HG03565 (cell line): ENCODE measurements around the gene OR1D2.
"Not testable (repeated sequence)": the region's sequence is repeated elsewhere in the genome, so short reads cannot be mapped to it uniquely, and the experiment has no call there.

Experiments used
- ATAC-seq: cut with Tn5 transposase; IDR thresholded peaks from one replicate; pipeline ENCODE4 v1.9.1; 2021; ENCODE audit warnings: mild to moderate bottlenecking, moderate library complexity; ENCODE audit not compliant: unreplicated experiment

Gene OR1D2

GRCh38 chr17:3104322-3104721 lies at the start of gene OR1D2:
OR1D2 (minus strand) TSS chr17:3104422; CDS start chr17:3092996, 11,426 bp downstream.
- ATAC-seq, result no peak

GRCh38 chr17:3137494-3137893 lies 33.3 kb upstream of the OR1D2 start:
- not testable (repeated sequence) for ATAC-seq

GRCh38 chr17:3127451-3127850 lies 23.2 kb upstream of the OR1D2 start, which contains the start of gene OR1G1:
OR1G1 (minus strand) TSS chr17:3127551; CDS start chr17:3127551, 0 bp downstream.
- no peak for ATAC-seq

DNA sequence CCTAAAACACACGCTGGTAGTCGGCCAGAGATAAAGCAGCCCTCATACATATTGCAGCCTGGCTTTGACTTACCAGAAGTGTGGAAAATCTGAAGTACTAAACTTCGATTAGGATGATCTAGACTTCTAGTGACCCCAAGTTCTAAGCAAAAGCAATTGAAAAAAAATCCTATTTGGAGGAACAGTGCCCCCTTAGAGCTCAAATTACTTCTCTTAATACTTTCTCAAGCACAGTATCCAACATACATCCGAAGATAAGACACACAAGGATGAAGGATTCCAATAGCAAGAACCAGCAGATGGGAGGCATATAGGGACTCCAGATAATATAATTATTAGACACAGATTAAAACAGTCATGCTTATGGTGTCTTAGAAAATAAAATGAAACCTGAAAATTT lies 30.4 kb downstream of the OR1D2 start:
- ATAC-seq, result not testable (repeated sequence)

DNA sequence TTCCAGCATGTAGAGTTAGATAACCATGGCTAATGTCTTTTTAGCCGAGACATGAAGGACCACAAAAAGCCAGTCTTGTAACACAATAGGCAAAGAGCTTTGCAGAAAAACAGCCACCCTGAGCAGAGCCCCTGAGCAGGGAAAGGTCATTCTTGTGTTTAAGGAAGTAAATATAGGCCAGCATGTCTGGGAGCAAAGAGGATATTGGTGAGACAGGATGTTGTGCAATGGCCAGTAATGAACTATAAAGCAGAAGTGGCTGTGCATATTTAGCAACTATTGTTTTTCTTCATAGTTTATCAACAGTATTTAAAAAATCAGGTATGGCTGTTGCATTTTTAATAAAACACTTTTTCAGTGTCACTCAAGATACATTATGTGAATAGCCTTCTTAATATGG lies 39.0 kb downstream of the OR1D2 start:
- ATAC-seq, result not testable (repeated sequence)

DNA sequence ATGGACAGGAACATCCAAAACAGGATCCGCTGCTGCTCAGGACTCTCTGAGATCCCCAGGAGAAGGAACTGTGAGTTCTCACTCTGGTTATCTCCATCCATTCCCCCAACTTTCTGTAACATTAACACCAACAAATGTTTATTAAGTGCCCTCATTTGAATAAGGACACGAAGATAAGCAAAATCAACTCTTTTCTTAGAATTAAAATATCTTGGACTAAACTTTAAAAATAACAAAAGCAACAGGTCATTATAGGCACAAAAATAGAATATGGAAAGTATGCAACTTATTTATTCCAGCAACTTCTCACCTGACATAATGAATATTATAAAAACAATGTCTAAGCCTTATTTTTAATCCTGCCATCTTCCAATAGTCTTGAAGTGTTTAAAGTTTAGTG lies 40.7 kb downstream of the OR1D2 start, which contains the start of gene OR1D5:
Gene OR1D5 (minus strand): TSS at position 101 of the 400 bp plus-strand sequence. CDS start 0 bp downstream, at position 101.
- not testable (repeated sequence) for ATAC-seq

DNA sequence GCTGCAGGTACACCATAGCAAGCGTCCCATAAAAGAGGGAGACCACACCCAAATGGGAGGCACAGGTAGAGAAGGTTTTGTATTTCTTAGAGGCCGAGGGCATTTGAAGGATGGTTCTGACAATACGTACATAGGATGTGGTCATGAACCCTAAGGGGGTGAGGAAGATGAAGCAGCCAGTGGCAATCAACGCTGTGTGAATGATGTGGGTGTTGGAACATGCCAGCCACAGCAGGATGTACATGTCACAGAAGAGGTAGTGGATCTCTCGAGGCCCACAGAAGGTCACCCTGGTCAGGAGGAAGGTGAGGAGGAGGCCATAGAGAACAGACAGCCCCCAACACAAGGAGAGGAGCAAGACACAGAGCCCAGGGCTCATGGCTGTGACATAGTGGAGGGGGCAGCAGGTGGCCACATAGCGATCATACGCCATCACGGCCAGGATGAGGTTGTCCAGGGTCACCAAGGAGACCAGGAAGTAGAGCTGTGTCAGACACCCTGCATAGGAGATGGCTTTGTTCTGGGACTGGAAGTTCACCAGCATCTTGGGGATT lies 41.3 kb downstream of the OR1D2 start:
- ATAC-seq, result not testable (repeated sequence)

GRCh38 chr17:3054868-3055267 lies 49.4 kb downstream of the OR1D2 start:
- ATAC-seq, result not testable (repeated sequence)

DNA sequence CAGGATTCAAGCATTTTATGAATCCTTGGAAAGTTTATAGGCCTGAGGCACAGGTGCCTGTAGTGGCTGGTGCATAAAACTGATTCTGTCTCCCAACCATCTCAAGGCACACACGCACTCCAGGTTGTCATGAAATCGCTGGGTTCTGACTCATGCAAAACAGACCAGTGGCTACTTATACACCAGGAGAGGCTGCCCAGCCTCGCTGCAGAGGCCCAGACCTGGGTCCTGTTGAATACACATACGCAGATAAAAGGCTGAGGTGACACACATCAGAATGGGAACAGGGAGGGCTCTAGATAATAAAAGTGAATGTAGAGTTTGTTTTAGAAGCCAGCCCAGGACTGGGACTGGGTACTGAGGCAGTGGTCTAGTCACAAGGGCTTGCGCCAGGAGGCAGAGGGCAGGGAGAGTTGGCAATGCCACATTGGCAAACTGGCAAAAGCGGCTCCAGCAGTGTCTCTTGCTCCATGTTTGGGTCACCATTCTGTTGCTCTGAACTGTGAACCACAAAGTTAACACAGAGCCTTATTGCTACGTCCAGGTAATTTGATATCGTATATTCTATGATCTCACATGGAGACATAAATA lies 54.4 kb downstream of the OR1D2 start:
- no peak for ATAC-seq

DNA sequence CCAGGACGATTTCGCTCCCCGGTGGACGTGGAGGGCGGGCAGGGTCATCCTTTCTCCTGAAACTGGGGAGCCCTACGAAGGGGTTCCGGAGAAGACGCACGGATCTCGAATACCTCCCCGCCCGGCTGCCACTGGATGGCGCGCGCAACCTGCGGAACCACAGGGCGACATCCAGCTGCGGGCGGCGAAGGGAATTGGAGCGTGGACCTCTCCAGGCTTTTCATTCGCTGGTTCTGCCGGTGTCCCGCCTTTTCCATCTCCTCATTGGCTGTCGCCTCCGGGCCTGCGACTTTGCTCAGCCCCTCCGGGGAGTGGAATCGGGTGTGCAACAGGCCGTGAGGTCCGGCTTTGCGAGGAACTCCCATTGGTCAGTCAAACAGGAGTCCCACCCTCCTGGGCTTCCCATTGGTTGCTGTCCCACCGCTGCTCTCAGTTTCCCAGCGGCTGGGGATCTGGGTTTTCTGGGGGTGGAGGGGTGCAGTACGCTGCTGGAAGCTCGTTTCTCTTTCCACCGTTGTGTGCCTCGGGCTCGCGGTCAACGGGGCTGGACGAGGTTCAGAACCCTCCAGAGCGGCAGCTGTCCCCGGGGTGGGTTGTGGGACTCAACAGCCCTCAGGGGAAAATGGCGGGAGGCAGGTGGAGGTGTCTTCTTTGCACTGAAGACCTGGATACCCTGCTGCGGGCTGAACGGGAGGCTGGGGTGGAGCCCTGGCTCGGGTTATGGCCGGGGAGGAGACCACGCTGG lies 55.3 kb downstream of the OR1D2 start:
- peak; percentile 97 for ATAC-seq

DNA sequence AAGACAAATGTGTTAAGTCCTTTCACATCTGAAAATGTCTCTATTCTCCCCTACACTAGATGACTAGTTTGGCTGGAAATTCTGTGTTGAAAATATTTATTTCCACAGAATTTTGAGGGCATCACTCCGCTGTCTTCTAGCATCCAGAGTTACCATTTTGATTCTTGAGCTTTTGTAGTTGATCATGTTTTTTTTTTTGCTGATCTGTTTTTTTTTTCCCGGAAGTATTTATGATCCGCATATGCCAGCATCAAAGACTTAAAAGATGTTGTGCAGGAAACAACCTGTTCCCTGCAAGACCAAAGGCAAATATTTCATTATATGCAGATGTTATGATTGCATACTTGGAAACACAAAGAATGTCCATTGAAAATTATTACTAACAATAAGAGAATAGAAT lies 57.5 kb downstream of the OR1D2 start:
- ATAC-seq, result no peak

DNA sequence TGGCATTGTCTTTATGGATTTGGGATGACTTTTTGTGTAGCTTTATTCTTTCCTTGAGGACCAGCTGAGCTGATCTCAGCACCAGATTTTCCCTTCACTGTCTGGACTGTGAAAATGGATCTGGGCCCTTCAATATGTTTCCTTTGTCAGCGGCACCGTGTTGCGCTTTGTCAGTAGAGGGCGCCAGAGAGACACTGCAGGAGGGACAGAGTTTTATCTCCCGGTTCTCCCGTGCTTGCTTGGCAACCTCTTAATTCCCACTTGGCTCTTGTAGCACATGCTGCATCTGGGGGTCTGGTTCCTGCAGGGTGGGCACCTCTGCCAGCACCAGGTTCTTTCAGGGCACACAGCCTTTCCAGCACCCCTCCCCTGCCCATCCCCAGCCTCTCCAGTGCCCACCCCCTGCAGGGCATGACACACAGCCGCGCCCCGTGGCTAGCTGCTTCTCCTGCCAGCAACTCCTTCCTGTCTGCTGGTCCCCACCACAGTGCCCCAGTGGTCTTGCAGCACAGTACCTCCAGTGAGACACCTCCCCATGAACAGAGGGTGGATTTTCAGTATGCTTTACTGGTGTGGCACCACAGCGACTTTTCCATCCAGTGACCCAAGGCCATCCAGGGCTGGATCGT lies 60.4 kb downstream of the OR1D2 start:
- ATAC-seq, result no peak

DNA sequence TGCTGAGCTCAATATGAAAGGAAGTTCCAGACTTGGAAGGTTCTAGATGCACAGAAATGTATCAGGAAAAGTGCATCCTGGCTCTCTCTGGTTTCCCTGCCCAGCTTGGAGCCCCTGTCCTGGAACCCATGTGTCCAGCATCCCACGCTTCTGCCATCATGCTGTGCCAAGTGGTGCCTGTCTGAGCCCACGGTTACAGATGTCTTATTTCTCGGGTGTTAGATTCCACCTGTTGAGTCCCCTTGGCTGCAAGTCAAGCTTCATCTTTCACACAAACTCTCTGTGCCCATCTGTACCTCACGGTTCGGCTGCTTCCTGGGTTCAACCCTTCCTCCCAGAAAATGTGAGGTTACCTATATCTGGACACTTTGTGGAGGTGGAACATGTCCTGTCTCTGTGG lies 63.3 kb downstream of the OR1D2 start:
- no peak for ATAC-seq

GRCh38 chr17:3039736-3040135 lies 64.5 kb downstream of the OR1D2 start:
- ATAC-seq, result no peak

DNA sequence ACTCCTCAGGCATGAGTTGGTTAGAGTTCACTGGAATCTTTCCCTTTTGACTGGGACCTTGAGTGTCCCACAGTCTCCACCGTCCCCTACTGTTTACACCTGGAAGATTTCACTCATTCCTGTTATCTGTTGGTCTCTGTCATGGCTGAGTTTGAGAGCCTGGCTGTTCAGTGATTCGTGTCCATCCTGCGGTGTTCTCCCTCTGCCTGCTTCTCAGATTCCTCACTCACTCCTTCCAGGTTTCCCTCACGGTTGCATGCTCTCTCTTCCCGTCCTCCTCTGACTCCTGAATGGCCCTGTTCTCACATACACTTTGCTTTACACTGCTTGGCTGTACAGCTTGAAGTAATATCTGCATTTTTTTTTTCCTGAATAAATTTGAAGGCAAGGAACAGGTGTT lies 65.3 kb downstream of the OR1D2 start:
- no peak for ATAC-seq
